KOPT-K1 (cell line): Measurements from ENCODE around the gene WDR49.

Experiments
- H3K27ac ChIP-seq: fragments of 200-600 bp; sonication (generic); 2 replicates; pipeline ENCODE4 v1.5.1; 2016; ENCODE audit warnings: antibody characterized with exemption, mild to moderate bottlenecking, low read depth, low read length; ENCODE audit not compliant: poor library complexity, severe bottlenecking
- H3K36me3 ChIP-seq: fragments of 200-600 bp; sonication (generic); 2 replicates; pipeline ENCODE4 v1.5.1; 2017; ENCODE audit warnings: antibody characterized with exemption, mild to moderate bottlenecking, low read length, moderate library complexity; ENCODE audit not compliant: insufficient read depth
- H3K9me3 ChIP-seq: fragments of 200-600 bp; sonication (generic); 2 replicates; pipeline ENCODE4 v1.5.1; 2017; ENCODE audit warnings: antibody characterized with exemption, low read length, mild to moderate bottlenecking; ENCODE audit not compliant: insufficient read depth, poor library complexity, severe bottlenecking

WDR49 gene

GRCh38 chr3:167441256-167441655 is 212.5 kb downstream of the WDR49 start:
- Histone ChIP-seq H3K9me3 (no peaks in the 10 kb centered on the region), H3K27ac (no peak overlapping the region), H3K36me3 (no peaks in the 10 kb centered on the region)

GRCh38 chr3:167437428-167438139 is 216.2 kb downstream of the WDR49 start:
- Histone ChIP-seq H3K9me3 (no peaks in the 10 kb centered on the region), H3K27ac (no peak overlapping the region)

More at GRCh38 chr3:167437428-167438139, 216.2 kb downstream of the WDR49 start:
- no peaks in the 10 kb centered on the region for H3K36me3 ChIP-seq
